NCI-H187 (cell line): ENCODE data around the gene AP4E1.
"Not testable (repeated sequence)": the region's sequence is repeated elsewhere in the genome, so short reads cannot be mapped to it uniquely, and the experiment has no call there.

Experiments used
- DNase-seq, 2 experiments: peaks; one replicate each; lab custom pipeline; 2025; lab: John Stamatoyannopoulos, UW

The AP4E1 gene

GRCh38 chr15:50889589-50889988 lies 18.9 kb upstream of the AP4E1 start:
- DNase-seq: no peak

- no peak for DNase-seq
These were observed 17.7 kb upstream of the AP4E1 start for GRCh38 chr15:50890751-50891150.

GRCh38 chr15:50891159-50891558 lies 17.3 kb upstream of the AP4E1 start:
- no peak for DNase-seq

DNA sequence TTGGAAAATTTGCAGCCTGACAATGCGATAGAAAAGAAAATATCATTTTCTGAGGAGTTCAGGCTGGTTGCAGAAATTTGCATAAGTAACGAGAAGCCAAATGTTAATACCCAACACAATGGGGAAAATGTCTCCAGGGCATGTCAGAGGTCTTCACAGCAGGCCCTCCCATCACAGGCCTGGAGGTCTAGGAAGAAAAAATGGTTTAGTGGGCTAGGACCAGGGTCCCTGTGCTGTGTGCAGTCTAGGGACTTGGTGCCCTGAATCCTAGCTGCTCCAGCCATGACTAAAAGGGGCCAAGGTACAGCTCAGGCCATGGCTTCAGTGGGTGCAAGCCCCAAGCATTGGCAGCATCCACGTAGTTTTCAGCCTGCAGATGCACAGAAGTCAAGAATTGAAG lies 14.5 kb upstream of the AP4E1 start:
- no peak for DNase-seq

DNA sequence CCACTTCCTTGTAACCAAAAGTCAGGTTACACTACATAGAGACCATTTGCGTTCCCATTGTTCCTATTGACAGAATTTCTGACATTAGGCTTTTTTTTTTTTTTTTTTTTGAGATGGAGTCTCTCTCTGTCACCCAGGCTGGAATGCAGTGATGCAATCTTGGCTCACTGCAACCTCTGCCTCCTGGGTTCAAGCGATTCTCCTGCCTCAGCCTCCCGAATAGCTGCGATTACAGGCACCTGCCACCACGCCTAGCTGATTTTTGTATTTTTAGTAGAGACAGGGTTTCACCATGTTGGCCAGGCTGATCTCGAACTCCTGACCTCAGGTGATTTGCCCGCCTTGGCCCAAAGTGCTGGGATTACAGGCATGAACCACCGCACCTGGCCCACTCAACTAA lies 7.1 kb upstream of the AP4E1 start:
- not testable (repeated sequence) for DNase-seq

DNA sequence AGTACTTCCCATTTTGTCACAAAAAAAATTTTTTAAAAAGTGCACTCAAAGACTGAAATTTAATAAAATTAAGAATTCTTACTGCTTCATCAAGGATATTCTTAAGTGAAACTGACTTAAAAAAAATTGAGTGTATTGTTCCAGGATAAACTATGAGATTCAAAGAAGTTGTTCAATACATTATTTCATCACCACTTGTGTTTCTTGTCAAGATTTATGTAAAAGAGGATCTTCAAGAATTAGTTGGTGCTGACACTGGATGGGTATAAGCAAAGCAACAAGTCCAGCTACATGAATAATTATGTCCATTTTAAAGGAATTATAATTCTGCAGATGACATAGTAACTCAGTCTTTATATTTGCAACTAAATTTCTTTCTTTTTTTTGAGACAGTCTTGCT lies 4.3 kb upstream of the AP4E1 start:
- no peak for DNase-seq

DNA sequence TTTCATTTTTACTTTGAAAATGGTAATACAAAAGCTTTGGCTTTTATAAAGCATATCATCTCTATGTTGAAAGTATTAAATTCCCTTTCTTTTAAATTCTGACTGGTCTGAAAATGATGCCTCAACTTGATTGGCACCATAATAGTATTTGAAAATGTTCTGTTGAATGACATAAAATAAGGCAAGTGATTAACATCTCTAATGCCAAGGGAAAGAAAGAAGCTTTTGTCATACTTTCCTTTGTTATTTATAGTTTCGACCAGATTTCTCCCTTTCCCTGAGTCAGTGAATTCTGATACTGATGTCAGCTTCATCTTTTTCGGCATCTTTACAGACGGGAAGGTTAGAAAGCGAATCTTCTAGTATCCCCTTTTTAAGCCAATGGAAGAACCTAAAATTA lies 3.4 kb upstream of the AP4E1 start:
- no peak for DNase-seq

DNA sequence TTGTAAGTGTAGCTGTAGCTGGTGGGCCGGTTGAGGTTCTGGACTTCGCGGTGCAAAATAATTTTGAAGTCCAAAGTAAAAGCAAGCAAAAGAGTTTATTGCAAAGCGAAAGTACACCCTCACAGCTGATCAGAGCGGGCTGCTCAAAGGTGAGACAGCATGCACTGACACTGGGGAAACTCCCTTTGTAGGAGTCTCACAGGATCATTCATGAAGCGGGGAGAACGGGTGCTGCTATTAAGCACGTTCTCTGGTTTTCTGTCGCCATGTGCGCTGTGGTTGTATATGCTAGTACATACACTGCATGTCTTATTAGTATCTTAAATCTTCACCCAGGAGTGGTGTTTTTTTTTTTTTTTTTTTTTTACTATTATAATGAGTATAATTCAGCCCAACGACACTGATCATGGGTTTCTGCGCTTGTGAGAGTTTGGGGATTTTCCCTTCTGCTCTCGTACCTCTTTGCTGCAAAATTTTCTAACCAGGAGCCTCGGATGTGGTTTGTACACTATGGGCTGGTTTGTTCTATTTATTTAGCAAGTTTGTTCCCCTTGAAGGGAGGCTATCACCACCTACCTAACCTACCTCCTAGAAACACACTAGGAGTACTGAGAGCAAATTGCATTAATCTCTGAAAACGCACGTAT lies 1.4 kb upstream of the AP4E1 start:
- DNase-seq: no peak

GRCh38 chr15:50907601-50908208 lies 778 bp upstream of the AP4E1 start:
- peak in 1 of 2 experiments; percentile 17 for DNase-seq

GRCh38 chr15:50909010-50909317 lies 481 bp downstream of the AP4E1 start:
- DNase-seq: no peak

- not testable (repeated sequence) for DNase-seq
These were observed 1.9 kb downstream of the AP4E1 start for GRCh38 chr15:50910426-50910795.

DNA sequence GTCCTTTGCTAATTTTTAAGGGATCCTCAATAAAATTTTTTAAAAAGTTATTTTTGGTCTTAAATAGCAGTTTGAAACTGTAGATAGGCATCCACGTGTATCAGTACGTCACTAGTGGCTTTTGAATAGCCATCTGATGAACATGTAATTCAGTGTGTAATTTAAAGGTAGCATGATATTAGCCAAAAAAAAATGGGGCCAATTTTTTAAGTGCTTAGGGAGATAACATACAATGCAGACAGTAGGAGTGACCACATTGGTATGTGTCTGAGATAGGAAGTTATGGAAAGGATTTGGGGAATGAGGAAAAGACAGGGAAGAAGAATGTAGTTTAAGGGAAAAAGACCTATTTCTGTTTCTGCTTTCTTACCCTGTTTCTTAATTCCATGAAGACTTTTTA lies 2.5 kb downstream of the AP4E1 start:
- DNase-seq: no peak

DNA sequence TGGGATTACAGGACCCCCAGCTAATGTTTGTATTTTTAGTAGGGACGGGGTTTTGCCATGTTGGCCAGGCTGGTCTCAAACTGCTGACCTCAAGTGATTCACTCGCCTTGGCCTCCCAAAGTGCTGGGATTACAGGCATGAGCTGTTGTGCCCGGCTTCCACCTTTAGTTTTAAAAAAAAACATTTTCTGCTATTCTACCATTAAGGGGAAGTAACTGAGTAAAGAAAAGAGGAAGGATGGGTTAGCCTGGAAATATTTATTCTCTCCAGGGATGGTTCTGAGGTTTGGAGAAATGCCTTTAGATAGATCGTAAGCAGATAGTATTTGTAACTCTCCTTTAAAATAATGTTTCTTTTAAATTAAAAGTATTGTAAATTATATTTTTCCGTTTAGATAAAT lies 3.1 kb downstream of the AP4E1 start:
- no peak for DNase-seq

DNA sequence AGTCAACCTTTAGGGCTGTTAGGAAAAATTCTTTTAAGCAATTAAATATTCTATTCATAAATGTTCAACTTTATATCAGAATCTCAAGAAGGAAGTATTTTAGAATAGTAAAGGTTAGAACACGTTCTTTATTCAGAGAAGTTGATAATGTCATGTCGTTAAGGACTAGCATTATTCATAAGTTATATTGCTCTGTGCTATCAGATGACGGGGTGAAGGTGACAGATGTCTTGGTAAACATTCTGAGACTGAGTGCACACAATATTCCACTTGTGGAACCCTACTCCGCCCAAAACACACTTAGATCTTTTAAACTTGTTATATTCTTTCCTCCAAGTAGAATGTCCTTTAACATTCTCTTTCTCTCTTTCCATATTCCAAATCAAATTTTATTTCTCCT lies 7.9 kb downstream of the AP4E1 start:
- no peak for DNase-seq

DNA sequence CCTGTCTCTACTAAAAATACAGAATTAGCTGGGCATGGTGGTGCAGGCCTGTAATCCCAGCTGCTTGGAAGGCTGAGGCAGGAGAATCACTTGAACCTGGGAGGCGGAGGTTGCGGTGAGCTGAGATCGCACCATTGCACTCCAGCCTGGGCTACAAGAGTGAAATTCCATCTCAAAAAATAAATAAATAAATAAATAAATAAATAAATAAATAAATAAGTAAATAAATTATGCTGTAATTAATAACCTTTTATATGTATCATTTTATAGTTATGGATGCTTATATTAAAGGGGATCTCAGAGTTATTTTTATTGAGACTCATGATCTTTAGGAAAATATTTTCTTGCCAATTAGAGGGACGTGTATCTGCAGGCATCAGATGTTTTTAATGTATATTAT lies 10.9 kb downstream of the AP4E1 start:
- not testable (repeated sequence) for DNase-seq

DNA sequence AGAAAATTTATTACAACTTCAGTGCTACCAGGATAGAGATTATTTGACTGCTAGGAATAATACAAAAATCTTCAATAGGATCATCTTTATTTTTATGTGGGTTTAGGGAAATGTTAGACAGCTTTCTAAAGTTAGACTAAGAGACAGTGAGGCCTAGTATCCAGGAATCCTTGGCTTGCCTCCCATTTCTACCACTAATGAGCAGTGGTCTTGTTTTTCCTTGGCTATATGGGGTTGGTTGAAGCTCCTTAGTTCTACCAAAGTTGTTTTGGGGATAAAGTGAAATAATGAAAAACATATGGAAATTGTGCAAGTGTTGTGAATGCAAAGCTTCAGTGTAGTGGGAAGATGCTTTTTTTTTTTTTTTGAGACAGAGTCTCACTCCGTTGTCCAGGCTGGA lies 16.8 kb downstream of the AP4E1 start:
- no peak for DNase-seq

DNA sequence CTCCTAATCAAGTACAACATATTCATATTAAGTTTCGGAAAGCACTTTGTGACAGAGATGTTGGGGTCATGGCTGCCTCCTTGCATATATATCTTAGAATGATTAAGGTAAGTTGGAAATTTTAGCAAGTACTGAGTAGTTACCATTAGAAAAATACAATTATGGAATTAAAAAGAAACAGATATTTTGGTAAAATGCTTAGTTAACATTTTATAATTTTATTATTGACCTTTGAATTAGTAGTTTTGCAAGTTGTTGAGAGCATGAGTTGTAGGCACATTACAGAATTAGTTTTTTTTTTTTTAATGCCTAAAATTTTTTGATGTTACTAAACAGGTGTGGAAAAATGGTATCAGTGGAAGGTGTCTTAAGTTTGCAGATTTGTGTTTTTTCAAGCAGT lies 20.6 kb downstream of the AP4E1 start:
- DNase-seq: no peak

- DNase-seq: no peak
These were observed 22.3 kb downstream of the AP4E1 start for GRCh38 chr15:50930792-50931191.

GRCh38 chr15:50933341-50933740 lies 24.9 kb downstream of the AP4E1 start:
- DNase-seq: no peak

DNA sequence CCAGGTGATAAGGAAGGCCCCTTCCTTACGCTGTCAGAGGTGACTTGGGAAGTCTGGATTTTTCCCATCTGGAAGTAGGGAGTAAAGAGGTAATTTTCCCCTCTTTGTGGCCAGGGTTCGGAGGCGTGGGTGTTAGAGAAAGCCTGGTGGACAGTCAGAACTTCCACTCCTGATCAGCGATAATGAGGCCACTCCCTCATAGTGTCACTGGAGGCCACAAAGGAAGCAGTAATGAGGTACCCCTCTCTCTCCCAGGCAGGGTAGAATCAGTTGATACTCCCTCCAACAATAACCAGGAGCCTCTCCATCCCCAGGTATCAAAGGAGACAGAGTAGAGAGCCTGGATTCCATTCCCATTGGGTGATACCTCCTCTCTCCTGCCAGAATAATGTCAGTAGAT lies 30.0 kb downstream of the AP4E1 start:
- no peak for DNase-seq

GRCh38 chr15:50939911-50940310 lies 31.4 kb downstream of the AP4E1 start:
- DNase-seq: no peak

GRCh38 chr15:50940506-50940905 lies 32.0 kb downstream of the AP4E1 start:
- DNase-seq: no peak

GRCh38 chr15:50943638-50944037 lies 35.2 kb downstream of the AP4E1 start:
- DNase-seq: no peak

DNA sequence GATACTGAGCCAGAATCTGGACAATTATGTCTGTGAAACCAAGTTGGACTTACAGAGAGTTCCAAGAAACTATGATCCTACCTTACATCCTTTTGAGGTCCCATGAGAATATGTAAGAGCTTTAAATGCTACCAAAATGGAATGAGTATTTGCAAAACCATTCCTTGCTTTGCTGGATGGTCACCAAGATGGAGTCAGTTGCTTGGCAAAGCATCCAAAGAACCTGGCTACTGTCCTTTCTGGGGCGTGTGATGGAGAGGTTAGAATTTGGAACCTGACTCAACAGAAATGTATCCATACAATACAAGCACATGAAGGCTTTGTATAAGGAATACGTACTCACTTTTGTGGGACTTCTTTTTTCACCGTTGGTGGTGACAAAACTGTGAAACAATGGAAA lies 36.2 kb downstream of the AP4E1 start:
- DNase-seq: no peak
